Skeletal muscle tissue (tissue), 5 donors: ENCODE measurements around the gene PDE4D. TPM values are rescaled to one million over a fixed set of nuclear protein-coding genes. Genes with fewer than 3 reads are reported as not detected.

Experiments used
- H3K27ac ChIP-seq: one replicate; pipeline ENCODE4 v1.7.0; 2013; ENCODE audit warnings: mild to moderate bottlenecking, low read depth, low read length, inconsistent platforms
- H3K27me3 ChIP-seq, 3 donors: one replicate each; pipeline ENCODE4 v1.7.0; 2013; ENCODE audit warnings: low read length in 3 of 3; ENCODE audit not compliant: control insufficient read depth in 3 of 3, insufficient read depth in 3 of 3
- H3K36me3 ChIP-seq, 3 donors: one replicate each; pipeline ENCODE4 v1.7.0; 2013; ENCODE audit warnings: low read length in 3 of 3; ENCODE audit not compliant: control insufficient read depth in 3 of 3, insufficient read depth in 3 of 3
- H3K4me1 ChIP-seq, 3 donors: one replicate each; pipeline ENCODE4 v1.7.0; 2013; ENCODE audit warnings: low read length in 3 of 3, mild to moderate bottlenecking in 3 of 3; ENCODE audit not compliant: control insufficient read depth in 3 of 3, insufficient read depth in 3 of 3
- H3K4me3 ChIP-seq, 3 donors: one replicate each; pipeline ENCODE4 v1.7.0; 2013; ENCODE audit warnings: low read length in 3 of 3
- H3K9ac ChIP-seq, 3 donors: one replicate each; pipeline ENCODE4 v1.7.0; 2013; ENCODE audit warnings: low read length in 3 of 3, mild to moderate bottlenecking in 3 of 3, moderate library complexity in 2 of 3, low read depth in 1 of 3
- H3K9me3 ChIP-seq, 3 donors: one replicate each; pipeline ENCODE4 v1.7.0; 2013; ENCODE audit warnings: low read length in 3 of 3; ENCODE audit not compliant: control insufficient read depth in 3 of 3
- small RNA-seq: library from RNA; depleted of rRNA; stranded (forward); fragments of <200 nt; gene quantifications from one replicate; pipeline ENCODE3, GENCODE V24; 2014
- total RNA-seq: library from RNA; depleted of rRNA; stranded (reverse); fragments of >200 nt; gene quantifications from one replicate; pipeline ENCODE4 v1.2.3, GENCODE V29; 2014
- donor health status: Osteomylitis.

The PDE4D gene
- total RNA-seq, 1 donor from 2014 or later, result 59.0 TPM

- no peaks in the 10 kb centered on the region for H3K27me3 ChIP-seq
- no peaks in the 10 kb centered on the region for H3K9me3 ChIP-seq
- H3K36me3 ChIP-seq, result no peaks in the 10 kb centered on the region
- H3K4me3 ChIP-seq, result peak overlapping the region in 2 of 3 donors; percentile 30 to 58
- peak overlapping the region; percentile 88 for H3K27ac ChIP-seq
- H3K4me1 ChIP-seq, result peaks cover 30 to 33% (median 30%) of the 10 kb centered on the region in 3 donors
- peak overlapping the region in 1 of 3 donors; percentile 85 for H3K9ac ChIP-seq
Measured at GRCh38 chr5:58923355-58923754, 970.2 kb downstream of the PDE4D start.

GRCh38 chr5:58922461-58923171 is 970.9 kb downstream of the PDE4D start:
- Histone ChIP-seq H3K9ac (peak overlapping the region; percentile 51 to 85 (median 85)), H3K4me1 (peaks cover 30 to 33% (median 30%) of the 10 kb centered on the region in 3 donors), H3K9me3 (no peaks in the 10 kb centered on the region), H3K36me3 (no peaks in the 10 kb centered on the region), H3K27ac (peak overlapping the region; percentile 88), H3K4me3 (peak overlapping the region; percentile 58 to 67 (median 65)), H3K27me3 (no peaks in the 10 kb centered on the region)

GRCh38 chr5:58921159-58921558 is 972.4 kb downstream of the PDE4D start:
- H3K4me3 ChIP-seq, result no peak overlapping the region
- no peaks in the 10 kb centered on the region for H3K36me3 ChIP-seq
- no peak overlapping the region for H3K9ac ChIP-seq
- H3K27me3 ChIP-seq, result no peaks in the 10 kb centered on the region
- peaks cover 28 to 36% (median 30%) of the 10 kb centered on the region in 3 donors for H3K4me1 ChIP-seq
- no peaks in the 10 kb centered on the region for H3K9me3 ChIP-seq
- no peak overlapping the region for H3K27ac ChIP-seq

- H3K27me3 ChIP-seq, result no peaks in the 10 kb centered on the region
- peaks cover 20 to 26% (median 26%) of the 10 kb centered on the region in 3 donors for H3K4me1 ChIP-seq
- no peaks in the 10 kb centered on the region for H3K9me3 ChIP-seq
- no peak overlapping the region for H3K4me3 ChIP-seq
- H3K36me3 ChIP-seq, result no peaks in the 10 kb centered on the region
- no peak overlapping the region for H3K9ac ChIP-seq
- no peak overlapping the region for H3K27ac ChIP-seq
Measured at GRCh38 chr5:58919833-58920232, 973.7 kb downstream of the PDE4D start.

Small RNA genes within 50 kb of the gene (small RNA-seq; reads per million reads assigned to genes)
- 13.6 reads per million, percentile 93 among the genes with 10 or more reads in this experiment for gene MIR582
